NCI-H1436 treated with DMSO at 0.1 percent for 48 hours (cell line): ENCODE results near the gene CCDC170.

Source experiments
- DNase-seq: peaks from one replicate; lab custom pipeline; 2025; lab: John Stamatoyannopoulos, UW

The CCDC170 gene

GRCh38 chr6:151616600-151616999 lies 122.8 kb downstream of the CCDC170 start:
- no peak for DNase-seq

GRCh38 chr6:151617539-151617938 lies 123.7 kb downstream of the CCDC170 start:
- no peak for DNase-seq

DNA sequence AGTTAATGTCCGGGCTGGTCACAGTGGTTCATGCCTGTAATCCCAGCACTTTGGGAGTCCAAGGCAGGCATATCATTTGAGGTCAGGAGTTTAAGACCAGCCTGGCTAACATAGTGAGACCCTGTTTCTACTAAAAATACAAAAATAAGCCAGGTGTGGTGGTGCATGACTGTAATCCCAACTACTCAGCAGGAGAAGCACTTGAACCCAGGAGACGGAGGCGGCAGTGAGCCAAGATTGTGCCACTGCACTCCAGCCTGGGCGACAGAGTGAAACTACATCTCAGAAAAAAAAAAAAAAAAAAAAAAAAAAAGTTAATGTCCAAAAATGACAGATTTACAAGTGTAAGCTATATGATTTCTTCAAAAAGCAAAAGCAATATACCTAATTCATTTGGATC lies 124.9 kb downstream of the CCDC170 start:
- DNase-seq, result no peak

DNA sequence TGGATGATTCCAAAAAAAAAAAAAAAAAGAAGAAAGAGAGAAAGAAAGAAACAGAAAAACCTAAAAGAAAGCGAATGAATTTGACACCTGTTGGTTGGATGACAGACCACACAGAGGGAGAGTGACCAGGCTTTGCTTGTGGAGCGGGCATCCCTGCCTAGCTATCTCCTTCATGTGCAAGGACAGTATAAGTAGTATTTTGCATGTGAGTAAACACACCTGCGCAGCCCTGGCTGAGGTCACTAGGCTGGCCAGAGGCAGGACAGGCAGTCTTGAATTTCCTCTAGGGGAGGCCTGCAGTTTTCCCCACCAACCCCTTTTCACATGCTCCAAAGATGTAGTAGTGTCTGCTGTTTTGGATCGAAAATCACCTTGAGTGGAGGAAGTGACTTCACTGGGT lies 126.4 kb downstream of the CCDC170 start:
- DNase-seq, result no peak

GRCh38 chr6:151624071-151624470 lies 130.3 kb downstream of the CCDC170 start:
- no peak for DNase-seq

GRCh38 chr6:151624481-151624880 lies 130.7 kb downstream of the CCDC170 start:
- no peak for DNase-seq

GRCh38 chr6:151624900-151625536 lies 131.2 kb downstream of the CCDC170 start:
- DNase-seq, result no peak

- no peak for DNase-seq
These were observed 134.1 kb downstream of the CCDC170 start for GRCh38 chr6:151627689-151628444.

DNA sequence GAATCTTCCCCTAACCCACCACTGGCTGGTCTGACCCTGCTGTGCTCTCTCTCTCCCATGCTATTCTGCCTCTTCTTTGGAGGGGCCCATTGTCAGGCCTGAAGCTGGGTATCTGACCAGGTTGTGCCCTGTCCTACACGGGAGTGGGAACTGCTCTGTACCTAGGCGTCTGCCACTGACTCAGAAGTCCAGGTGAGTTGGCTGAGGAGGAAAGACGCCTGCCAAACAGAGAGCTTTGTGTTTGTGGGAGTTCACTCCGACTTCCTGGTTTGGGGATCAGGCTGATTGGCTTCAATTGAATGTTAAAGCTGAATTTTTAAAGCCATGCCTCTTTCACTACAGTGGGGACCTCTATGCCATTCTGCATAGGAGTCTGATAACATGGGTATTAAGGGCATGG lies 136.0 kb downstream of the CCDC170 start:
- DNase-seq, result no peak

GRCh38 chr6:151630387-151630786 lies 136.6 kb downstream of the CCDC170 start:
- DNase-seq, result no peak

DNA sequence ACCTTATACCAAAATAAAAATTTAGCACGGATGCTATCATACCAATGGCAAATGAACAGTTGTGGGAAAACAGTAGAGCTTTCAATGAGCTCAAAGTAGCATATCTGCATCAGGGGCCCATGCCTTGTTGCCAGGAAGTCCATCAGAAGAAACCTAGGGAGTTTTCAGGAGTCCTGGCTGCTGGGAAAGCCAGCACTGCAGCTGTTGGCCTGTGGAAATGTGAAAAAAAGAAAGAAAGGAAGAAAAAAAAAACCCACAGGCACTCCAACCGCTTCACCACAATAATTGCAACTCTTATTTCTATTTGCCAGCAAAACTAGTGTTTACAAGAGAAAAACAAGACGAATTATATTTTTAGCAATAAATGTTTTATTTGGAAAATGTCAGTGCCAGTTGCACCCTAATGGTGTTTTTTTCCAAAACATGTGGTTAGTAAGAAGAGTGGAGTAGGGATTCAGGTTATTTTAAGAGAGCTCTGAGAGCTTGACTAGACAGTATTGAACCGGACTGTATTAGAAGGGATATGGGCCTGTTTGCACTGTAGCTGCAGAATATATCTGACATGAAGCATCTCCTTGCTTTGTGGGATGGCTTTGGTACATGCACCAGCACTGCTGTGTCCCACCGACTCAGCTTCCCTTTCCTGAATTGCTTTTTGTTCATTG lies 137.3 kb downstream of the CCDC170 start:
- DNase-seq, result no peak

GRCh38 chr6:151632415-151632987 lies 138.7 kb downstream of the CCDC170 start:
- DNase-seq, result no peak

GRCh38 chr6:151633526-151634335 lies 139.9 kb downstream of the CCDC170 start:
- DNase-seq, result no peak

- DNase-seq, result no peak
These were observed 140.5 kb downstream of the CCDC170 start for GRCh38 chr6:151634336-151634720.

DNA sequence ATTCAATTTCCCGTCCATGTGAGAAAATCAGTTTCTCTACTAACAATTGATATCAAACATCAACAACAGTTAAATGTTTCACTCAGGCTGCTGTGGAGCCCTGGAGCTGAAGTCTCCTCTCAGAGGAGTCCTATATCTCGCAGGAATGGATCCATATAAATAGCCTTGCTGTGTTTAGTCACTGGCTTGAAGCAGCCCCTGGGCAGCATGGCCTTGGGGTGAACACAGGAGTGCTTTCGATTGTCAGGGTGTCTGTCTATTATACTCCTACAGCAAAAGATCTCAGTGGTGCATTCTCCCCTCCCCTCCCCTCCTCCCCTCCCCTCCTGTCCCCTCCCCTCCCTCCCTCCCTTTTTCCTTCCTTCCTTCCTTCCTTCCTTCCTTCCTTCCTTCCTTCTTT lies 141.9 kb downstream of the CCDC170 start:
- DNase-seq, result no peak

GRCh38 chr6:151637814-151638213 lies 144.0 kb downstream of the CCDC170 start:
- no peak for DNase-seq

GRCh38 chr6:151639750-151640149 lies 145.9 kb downstream of the CCDC170 start:
- DNase-seq, result no peak

DNA sequence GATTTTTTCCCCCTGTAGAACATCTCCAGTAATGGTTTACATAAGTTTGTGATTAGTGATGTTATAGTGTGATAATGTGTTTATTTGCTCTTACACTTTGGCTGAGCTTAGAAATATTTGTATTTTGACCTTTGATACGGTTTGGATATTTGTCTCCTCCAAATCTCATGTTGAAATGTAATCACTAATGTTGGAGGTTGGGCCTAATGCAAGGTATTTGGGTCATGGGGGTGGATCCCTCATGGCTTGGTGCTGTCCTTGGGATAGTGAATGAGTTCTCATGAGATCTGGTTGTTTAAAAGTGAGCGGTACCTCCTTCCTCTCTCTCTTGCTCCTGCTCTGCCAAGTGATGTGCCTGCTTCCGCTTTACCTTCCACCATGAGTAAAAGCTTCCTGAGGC lies 147.2 kb downstream of the CCDC170 start:
- no peak for DNase-seq

- no peak for DNase-seq
These were observed 154.3 kb downstream of the CCDC170 start for GRCh38 chr6:151647976-151648639.

GRCh38 chr6:151649835-151650234 lies 156.0 kb downstream of the CCDC170 start:
- no peak for DNase-seq

GRCh38 chr6:151651639-151652038 lies 157.8 kb downstream of the CCDC170 start:
- DNase-seq, result no peak
